HG03103 (cell line): Measurements from ENCODE around the gene CDK5R1.
"Not testable (repeated sequence)": the region's sequence is repeated elsewhere in the genome, so short reads cannot be mapped to it uniquely, and the experiment has no call there.

ENCODE experiments used
- ATAC-seq: cut with Tn5 transposase; IDR thresholded peaks from one replicate; pipeline ENCODE4 v1.9.1; 2021; ENCODE audit warnings: low read depth; ENCODE audit not compliant: unreplicated experiment

Gene CDK5R1

GRCh38 chr17:32486701-32487472 lies at the start of gene CDK5R1:
Gene CDK5R1 (plus strand): TSS chr17:32486993. CDS start chr17:32487621, 628 bp downstream.
- peak; percentile 38 for ATAC-seq

DNA sequence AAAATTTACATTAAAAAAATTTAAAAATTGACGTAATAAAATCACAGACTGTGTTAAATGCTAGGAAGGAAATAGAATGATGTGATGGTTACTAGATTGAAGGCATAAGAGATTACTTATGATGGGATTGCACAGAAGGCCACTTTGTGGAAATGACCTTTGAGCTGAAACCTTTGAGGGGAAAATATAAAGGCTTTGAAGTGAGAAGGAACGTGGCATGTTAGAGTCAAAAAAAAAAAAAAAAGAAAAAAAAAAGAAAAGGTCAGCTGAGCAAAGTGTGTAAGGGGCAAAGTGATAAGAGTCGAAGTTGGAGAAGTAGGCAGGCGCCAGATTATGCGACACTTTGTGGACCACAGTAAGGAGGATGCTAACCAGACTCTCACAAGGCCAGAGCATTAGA lies 46.1 kb upstream of the CDK5R1 start:
- no peak for ATAC-seq

DNA sequence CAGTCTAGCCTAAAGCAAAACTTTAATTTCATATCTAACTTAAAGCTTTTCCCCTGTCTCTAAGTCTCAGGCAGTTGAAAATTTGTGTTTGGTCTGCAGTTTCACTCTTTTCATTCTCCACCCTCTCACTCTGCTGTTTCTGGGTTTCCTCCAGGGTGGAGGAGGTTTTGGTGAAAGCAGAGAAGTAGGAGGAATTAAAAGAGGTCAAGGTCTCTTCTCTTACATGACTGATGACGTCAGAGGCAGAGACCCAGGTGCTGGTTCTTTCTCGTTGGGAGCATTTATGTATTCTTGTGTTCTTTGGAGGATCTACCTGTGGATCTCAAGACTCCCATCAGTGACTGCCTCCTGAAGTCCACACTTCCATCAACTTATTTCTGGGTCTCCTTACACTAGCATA lies 44.9 kb upstream of the CDK5R1 start:
- ATAC-seq, result no peak

GRCh38 chr17:32443827-32444300 lies 42.9 kb upstream of the CDK5R1 start:
- no peak for ATAC-seq

DNA sequence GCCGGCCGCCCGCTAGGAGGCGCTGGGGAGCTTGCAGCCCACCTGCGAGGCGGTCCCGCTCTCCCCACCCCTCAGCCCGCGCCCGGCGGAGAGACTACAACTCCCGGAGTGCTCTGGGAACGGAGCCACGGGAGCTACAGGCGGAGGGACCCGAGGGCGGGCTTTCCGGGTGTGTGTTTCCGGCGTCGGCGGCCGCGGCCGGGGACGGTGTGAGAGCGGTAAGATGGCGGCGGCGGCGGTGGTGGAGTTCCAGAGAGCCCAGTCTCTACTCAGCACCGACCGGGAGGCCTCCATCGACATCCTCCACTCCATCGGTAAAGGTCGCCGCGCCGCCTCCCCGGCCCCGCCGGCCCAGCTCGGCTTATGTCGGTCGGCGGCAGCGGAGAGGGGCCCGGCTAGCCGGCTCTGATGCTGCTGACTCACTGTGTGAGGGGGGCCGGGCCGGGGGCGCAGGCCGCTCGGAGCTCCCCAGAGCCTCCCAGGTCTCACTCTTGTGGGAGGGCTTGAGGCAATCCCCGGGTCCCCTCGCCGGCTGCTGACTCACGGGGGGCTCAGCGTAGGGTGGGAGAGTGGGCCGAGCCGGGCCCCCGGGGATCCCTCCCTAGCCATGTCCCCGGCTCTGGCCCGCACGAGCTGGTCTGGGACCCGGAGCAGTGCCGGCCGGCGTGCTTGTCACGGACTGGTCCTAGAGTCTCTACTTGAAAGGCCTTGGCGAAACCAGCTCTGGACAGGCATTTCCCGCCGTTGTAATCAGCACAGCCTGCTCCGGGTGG lies 42.3 kb upstream of the CDK5R1 start, which contains the start of gene PSMD11:
TSS of gene PSMD11 (plus strand) at position 210 of the 773 bp plus-strand sequence. CDS start at position 224, 14 bp downstream.
- peak; percentile 81 for ATAC-seq

DNA sequence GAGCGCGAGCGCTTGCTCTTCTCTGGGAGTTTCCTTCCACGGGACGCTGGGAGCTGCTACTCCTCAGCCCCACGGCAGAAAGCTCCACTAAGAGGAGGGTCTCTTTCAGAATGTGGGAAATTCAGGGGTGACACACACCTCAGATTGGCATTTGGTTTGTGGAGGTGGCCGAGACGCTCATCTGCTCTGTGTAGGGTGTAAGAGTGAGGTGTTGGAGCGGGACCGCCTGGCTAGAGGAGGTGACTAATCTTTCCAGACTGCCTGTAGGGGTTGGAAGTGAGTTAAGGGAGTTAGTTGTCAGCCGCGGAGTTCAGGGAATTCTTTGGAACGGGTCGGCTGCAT lies 41.7 kb upstream of the CDK5R1 start:
- ATAC-seq, result no peak

DNA sequence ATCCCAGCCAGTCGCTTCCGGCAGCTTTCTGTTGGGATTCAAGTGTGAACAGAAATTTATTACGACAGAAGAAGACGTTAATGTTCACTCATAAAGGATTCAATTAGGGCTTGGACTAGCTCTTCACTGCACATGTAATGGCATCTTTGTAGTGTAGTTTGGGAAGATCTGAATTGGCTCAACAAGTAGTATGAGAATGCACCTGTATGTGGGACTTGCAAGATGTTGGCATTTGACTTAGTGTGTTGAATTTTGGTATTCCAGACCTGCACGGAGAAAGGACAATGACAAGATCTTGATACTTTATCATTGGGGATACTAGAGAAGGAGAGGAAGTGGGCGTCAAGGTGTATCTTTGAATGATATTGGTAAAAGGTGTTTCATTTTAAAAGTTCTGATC lies 41.3 kb upstream of the CDK5R1 start:
- no peak for ATAC-seq

- no peak for ATAC-seq
These were observed 40.8 kb upstream of the CDK5R1 start for GRCh38 chr17:32445971-32446370.

GRCh38 chr17:32446949-32447348 lies 39.8 kb upstream of the CDK5R1 start:
- no peak for ATAC-seq

DNA sequence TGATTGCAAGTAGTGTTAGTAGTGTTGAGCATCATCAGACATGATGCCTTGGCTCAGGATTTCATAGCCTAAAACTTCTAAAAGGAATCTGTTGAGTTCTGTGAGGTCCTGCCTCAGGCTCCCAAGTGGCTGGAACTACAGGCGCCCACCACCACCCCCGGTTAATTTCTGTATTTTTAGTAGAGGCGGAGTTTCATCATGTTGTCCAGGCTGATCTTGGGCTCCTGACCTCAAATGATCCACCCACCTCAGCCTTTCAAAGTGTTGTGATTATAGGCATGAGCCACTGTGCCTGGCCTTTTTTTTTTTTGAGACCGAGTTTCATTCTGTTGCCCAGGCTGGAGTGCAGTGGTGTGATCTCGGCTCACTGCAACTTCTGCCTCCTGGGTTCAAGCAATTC lies 36.8 kb upstream of the CDK5R1 start:
- ATAC-seq, result no peak

DNA sequence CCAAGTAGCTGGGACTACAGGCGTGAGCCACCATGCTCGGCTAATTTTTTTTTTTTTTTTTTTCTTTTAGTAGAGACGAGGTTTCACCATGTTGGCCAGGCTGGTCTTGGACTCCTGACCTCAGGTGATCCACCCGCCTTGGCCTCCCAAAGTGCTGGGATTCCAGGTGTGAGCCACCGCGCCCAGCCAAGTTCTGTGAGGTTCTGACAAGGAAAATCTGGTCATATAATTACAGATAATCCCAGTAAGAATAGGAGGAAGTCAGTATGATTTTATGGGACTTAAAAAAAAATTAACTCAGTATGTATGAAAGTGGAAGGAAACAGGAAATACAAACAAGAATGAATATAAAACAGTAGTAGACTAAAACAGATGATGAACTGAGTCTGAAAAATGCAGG lies 36.4 kb upstream of the CDK5R1 start:
- ATAC-seq, result not testable (repeated sequence)

DNA sequence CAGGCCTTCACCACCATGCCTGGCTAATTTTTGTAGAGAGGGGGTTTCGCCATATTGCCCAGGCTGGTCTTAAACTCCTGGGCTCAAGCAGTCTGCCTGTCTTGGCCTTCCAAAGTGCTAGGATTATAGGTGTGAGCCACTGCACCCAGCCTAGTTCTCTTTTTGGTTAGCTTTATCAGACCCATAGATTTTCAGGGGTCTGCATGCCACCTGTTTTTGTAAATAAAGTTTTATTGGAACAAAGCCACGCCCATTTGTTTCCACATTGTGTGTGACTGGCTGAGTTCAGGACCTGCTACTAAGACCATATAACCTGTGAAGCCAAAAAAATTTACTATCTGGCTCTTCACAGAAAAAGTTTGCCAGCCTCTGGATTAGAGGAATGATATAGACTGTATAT lies 34.9 kb upstream of the CDK5R1 start:
- ATAC-seq, result no peak

GRCh38 chr17:32452281-32452680 lies 34.5 kb upstream of the CDK5R1 start:
- ATAC-seq, result no peak

DNA sequence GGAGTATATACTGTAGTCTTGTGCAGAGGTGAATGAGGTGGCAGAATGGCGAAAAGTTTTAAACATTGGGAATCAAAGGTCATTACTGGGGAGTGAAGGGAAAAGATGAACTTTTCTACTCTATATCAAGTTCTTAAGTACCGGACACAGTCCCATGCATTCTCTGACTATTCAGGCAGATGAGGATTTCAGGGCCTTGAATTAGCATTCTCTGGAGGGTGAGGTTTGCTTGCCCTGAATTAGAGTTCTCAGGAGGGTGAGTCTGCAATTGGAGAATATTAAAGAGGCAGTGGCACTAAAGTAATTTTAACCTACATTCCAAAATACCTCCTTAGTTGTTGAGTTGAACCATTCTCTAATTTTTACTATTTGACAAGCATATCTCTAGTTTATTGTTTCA lies 33.4 kb upstream of the CDK5R1 start:
- no peak for ATAC-seq

GRCh38 chr17:32458371-32458770 lies 28.4 kb upstream of the CDK5R1 start:
- ATAC-seq, result no peak

GRCh38 chr17:32460054-32460453 lies 26.7 kb upstream of the CDK5R1 start:
- ATAC-seq, result no peak

GRCh38 chr17:32461498-32461852 lies 25.3 kb upstream of the CDK5R1 start:
- ATAC-seq, result no peak

DNA sequence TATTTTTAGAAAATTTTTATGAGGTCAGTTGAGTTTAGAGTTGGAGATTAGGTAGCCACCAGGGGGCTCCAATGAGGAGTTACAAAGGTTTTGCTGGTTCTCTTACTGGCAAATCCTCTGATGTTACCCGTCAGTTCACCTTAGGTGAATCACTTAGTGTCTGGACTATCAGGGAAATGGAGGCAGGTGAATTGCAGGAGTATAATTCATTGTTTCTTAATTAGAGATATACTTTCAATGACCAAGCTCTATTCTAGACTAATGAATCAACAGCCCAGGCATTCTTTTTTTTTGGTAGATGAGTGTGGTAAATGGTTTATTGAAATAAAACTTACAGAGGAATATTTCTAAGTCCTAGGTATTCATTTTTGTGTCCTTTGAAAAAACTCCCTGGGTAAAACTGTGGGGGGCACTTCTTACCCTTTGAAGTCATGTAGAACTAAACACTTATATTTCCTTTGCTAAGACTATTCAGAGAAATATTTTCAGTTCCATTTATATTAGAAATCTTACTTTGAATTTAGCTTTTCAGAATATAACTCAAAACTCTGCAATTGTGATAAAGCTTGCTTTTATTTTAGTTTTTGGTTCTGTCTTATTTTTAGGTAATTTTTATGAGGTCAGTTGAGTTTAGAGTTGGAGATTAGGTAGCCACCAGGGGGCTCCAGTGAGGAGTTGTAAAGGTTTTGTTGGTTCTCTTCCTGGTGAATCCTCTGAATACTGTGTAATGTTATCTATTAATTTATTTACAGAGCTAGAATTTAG lies 24.8 kb upstream of the CDK5R1 start:
- no peak for ATAC-seq

DNA sequence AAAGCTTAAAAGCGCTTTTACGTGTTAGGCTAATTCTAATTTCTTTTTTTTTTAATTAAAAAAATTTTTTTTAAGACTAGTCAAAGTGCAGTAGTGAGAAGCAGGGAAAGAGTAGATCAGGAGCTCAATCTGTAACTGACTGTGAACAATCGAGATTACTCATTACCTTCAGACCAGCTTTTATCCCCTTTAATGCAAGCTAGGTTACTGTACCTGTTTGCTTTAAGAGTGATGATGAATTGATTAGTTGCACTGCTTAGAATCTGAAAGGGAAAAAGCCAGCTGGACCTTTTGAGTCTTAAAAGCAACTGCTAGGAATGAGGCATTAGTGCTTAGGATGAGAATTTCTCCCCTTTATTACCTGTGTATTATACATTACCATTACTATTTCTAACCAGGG lies 23.5 kb upstream of the CDK5R1 start:
- ATAC-seq, result no peak

- no peak for ATAC-seq
These were observed 22.4 kb upstream of the CDK5R1 start for GRCh38 chr17:32464374-32464773.

- no peak for ATAC-seq
These were observed 18.8 kb upstream of the CDK5R1 start for GRCh38 chr17:32467949-32468348.
